ENCODE measurements around the gene ZNF407.

ZNF407 gene

GRCh38 chr18:75003764-75004690 is 406.4 kb downstream of the ZNF407 start:
- peak; percentile 24 for DNase-seq (ENCODE audit: low read depth)

GRCh38 chr18:75005626-75006025 is 408.0 kb downstream of the ZNF407 start:
- Histone ChIP-seq H3K9ac (ENCODE audit: low read length) (no peak overlapping the region), H3K36me3 (ENCODE audit: control insufficient read depth, insufficient read depth, low read length, severe bottlenecking) (no peaks in the 10 kb centered on the region), H3K4me3 (ENCODE audit: low read length) (peak overlapping the region; percentile 52), H3K4me1 (ENCODE audit: control insufficient read depth, insufficient read depth, low read length) (peaks cover 32% of the 10 kb centered on the region), H3K9me3 (ENCODE audit: control insufficient read depth, low read length) (no peaks in the 10 kb centered on the region), H3K27me3 (replicated peaks; ENCODE audit: control insufficient read depth, insufficient read depth, low read length) (no peaks in the 10 kb centered on the region)
- DNase-seq (ENCODE audit: low read depth) = no peak

More at GRCh38 chr18:75003764-75004690, 406.4 kb downstream of the ZNF407 start:
- Histone ChIP-seq H3K27me3 (replicated peaks; ENCODE audit: control insufficient read depth, insufficient read depth, low read length) (no peaks in the 10 kb centered on the region), H3K9me3 (ENCODE audit: control insufficient read depth, low read length) (no peaks in the 10 kb centered on the region), H3K4me1 (ENCODE audit: control insufficient read depth, insufficient read depth, low read length) (peaks cover 27% of the 10 kb centered on the region), H3K9ac (ENCODE audit: low read length) (peak overlapping the region; percentile 26), H3K4me3 (ENCODE audit: low read length) (peak overlapping the region; percentile 60), H3K36me3 (ENCODE audit: control insufficient read depth, insufficient read depth, low read length, severe bottlenecking) (no peaks in the 10 kb centered on the region)

DNA sequence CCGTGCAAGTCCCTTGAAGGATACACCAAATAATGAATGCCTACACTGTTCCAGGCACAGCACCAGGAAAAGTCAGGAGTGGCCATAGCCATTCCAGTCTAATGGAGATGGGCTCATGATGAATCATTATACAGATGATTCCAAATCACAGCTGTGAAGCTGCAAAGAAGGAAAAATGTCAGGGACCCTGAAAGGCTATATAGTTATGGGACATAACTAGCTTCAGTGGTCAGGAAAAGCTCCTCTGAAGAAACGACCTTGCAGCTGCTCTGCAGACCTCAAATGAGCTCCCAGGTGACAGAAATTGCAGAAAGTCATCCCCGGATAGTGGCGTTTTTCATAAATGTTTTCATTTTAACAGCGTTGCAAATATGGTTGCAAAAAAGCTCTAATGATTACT is 410.5 kb downstream of the ZNF407 start:
- Histone ChIP-seq H3K9ac (ENCODE audit: low read length) (no peak overlapping the region), H3K4me1 (ENCODE audit: control insufficient read depth, insufficient read depth, low read length) (peaks cover 28% of the 10 kb centered on the region), H3K27me3 (replicated peaks; ENCODE audit: control insufficient read depth, insufficient read depth, low read length) (no peaks in the 10 kb centered on the region), H3K9me3 (ENCODE audit: control insufficient read depth, low read length) (no peaks in the 10 kb centered on the region), H3K4me3 (ENCODE audit: low read length) (no peak overlapping the region), H3K36me3 (ENCODE audit: control insufficient read depth, insufficient read depth, low read length, severe bottlenecking) (no peaks in the 10 kb centered on the region)
- no peak for DNase-seq (ENCODE audit: low read depth)

GRCh38 chr18:75009296-75009695 is 411.6 kb downstream of the ZNF407 start:
- Histone ChIP-seq H3K9me3 (ENCODE audit: control insufficient read depth, low read length) (no peaks in the 10 kb centered on the region), H3K27me3 (replicated peaks; ENCODE audit: control insufficient read depth, insufficient read depth, low read length) (no peaks in the 10 kb centered on the region), H3K36me3 (ENCODE audit: control insufficient read depth, insufficient read depth, low read length, severe bottlenecking) (no peaks in the 10 kb centered on the region), H3K4me1 (ENCODE audit: control insufficient read depth, insufficient read depth, low read length) (peaks cover 17% of the 10 kb centered on the region), H3K9ac (ENCODE audit: low read length) (no peak overlapping the region), H3K4me3 (ENCODE audit: low read length) (no peak overlapping the region)
- DNase-seq (ENCODE audit: low read depth) = no peak

DNA sequence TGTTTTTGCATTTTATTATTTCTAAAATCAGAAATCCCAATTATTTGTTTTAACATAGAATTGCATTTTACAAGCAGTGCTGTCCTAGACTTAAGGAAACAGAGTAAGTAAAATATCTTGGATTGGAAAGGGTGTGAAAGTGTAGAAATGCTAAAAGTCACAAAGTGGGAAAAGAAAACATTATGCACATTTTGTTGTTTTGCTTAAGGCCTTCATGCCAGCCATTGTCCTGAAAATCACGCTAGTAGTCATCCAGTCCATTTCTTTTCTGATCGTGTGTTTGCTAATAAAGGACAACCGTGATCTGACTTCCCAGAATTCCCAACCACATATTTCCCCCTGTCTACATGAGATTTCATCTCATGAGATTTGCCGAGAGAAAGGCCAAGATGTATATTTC is 412.2 kb downstream of the ZNF407 start:
- Histone ChIP-seq H3K27me3 (replicated peaks; ENCODE audit: control insufficient read depth, insufficient read depth, low read length) (no peaks in the 10 kb centered on the region), H3K9ac (ENCODE audit: low read length) (no peak overlapping the region), H3K36me3 (ENCODE audit: control insufficient read depth, insufficient read depth, low read length, severe bottlenecking) (no peaks in the 10 kb centered on the region), H3K4me3 (ENCODE audit: low read length) (no peak overlapping the region), H3K4me1 (ENCODE audit: control insufficient read depth, insufficient read depth, low read length) (peaks cover 15% of the 10 kb centered on the region), H3K9me3 (ENCODE audit: control insufficient read depth, low read length) (no peaks in the 10 kb centered on the region)
- DNase-seq (ENCODE audit: low read depth) = no peak

- Histone ChIP-seq H3K9ac (ENCODE audit: low read length) (no peak overlapping the region), H3K4me3 (ENCODE audit: low read length) (no peak overlapping the region), H3K27me3 (replicated peaks; ENCODE audit: control insufficient read depth, insufficient read depth, low read length) (no peaks in the 10 kb centered on the region), H3K4me1 (ENCODE audit: control insufficient read depth, insufficient read depth, low read length) (peaks cover 15% of the 10 kb centered on the region), H3K36me3 (ENCODE audit: control insufficient read depth, insufficient read depth, low read length, severe bottlenecking) (no peaks in the 10 kb centered on the region), H3K9me3 (ENCODE audit: control insufficient read depth, low read length) (no peaks in the 10 kb centered on the region)
- DNase-seq (ENCODE audit: low read depth) = no peak
Measured at GRCh38 chr18:75010278-75010677, 412.6 kb downstream of the ZNF407 start.

GRCh38 chr18:75010689-75011088 is 413.0 kb downstream of the ZNF407 start:
- Histone ChIP-seq H3K4me1 (ENCODE audit: control insufficient read depth, insufficient read depth, low read length) (peaks cover 15% of the 10 kb centered on the region), H3K9me3 (ENCODE audit: control insufficient read depth, low read length) (no peaks in the 10 kb centered on the region), H3K36me3 (ENCODE audit: control insufficient read depth, insufficient read depth, low read length, severe bottlenecking) (no peaks in the 10 kb centered on the region), H3K4me3 (ENCODE audit: low read length) (no peak overlapping the region), H3K9ac (ENCODE audit: low read length) (no peak overlapping the region), H3K27me3 (replicated peaks; ENCODE audit: control insufficient read depth, insufficient read depth, low read length) (no peaks in the 10 kb centered on the region)
- DNase-seq (ENCODE audit: low read depth) = no peak

GRCh38 chr18:75016025-75016717 is 418.5 kb downstream of the ZNF407 start:
- H3K4me3 ChIP-seq (ENCODE audit: low read length) = no peak overlapping the region
- DNase-seq (ENCODE audit: low read depth) = no peak
- H3K27me3 ChIP-seq (replicated peaks; ENCODE audit: control insufficient read depth, insufficient read depth, low read length) = no peaks in the 10 kb centered on the region
- H3K9me3 ChIP-seq (ENCODE audit: control insufficient read depth, low read length) = no peaks in the 10 kb centered on the region
- H3K4me1 ChIP-seq (ENCODE audit: control insufficient read depth, insufficient read depth, low read length) = no peaks in the 10 kb centered on the region
- no peaks in the 10 kb centered on the region for H3K36me3 ChIP-seq (ENCODE audit: control insufficient read depth, insufficient read depth, low read length, severe bottlenecking)
- H3K9ac ChIP-seq (ENCODE audit: low read length) = no peak overlapping the region

DNA sequence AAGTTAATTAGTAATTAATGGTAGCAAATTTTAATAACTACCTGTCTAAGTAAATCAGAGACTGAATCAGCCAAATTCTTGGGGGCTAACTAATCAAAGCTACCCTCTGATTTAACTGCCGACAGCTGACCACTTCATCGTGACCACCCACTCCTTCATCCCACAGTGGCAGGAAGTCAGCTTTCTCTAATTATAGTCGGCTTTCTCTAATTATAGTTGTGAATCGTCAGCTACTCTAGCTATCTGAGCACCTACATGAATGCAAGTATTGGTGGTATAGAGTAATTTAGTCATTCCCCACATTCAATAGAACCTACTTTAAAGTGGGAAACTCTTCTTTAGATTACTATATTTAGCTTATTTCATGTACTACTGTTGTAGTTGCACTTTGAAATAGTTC is 425.8 kb downstream of the ZNF407 start:
- H3K4me1 ChIP-seq (ENCODE audit: control insufficient read depth, insufficient read depth, low read length) = peaks cover 4% of the 10 kb centered on the region
- no peak for DNase-seq (ENCODE audit: low read depth)
- H3K4me3 ChIP-seq (ENCODE audit: low read length) = no peak overlapping the region
- no peaks in the 10 kb centered on the region for H3K9me3 ChIP-seq (ENCODE audit: control insufficient read depth, low read length)
- no peak overlapping the region for H3K9ac ChIP-seq (ENCODE audit: low read length)
- H3K36me3 ChIP-seq (ENCODE audit: control insufficient read depth, insufficient read depth, low read length, severe bottlenecking) = no peaks in the 10 kb centered on the region
- no peaks in the 10 kb centered on the region for H3K27me3 ChIP-seq (replicated peaks; ENCODE audit: control insufficient read depth, insufficient read depth, low read length)

- Histone ChIP-seq H3K36me3 (ENCODE audit: control insufficient read depth, insufficient read depth, low read length, severe bottlenecking) (no peaks in the 10 kb centered on the region), H3K9me3 (ENCODE audit: control insufficient read depth, low read length) (no peaks in the 10 kb centered on the region), H3K4me3 (ENCODE audit: low read length) (no peak overlapping the region), H3K27me3 (replicated peaks; ENCODE audit: control insufficient read depth, insufficient read depth, low read length) (no peaks in the 10 kb centered on the region), H3K4me1 (ENCODE audit: control insufficient read depth, insufficient read depth, low read length) (peaks cover 4% of the 10 kb centered on the region), H3K9ac (ENCODE audit: low read length) (no peak overlapping the region)
- no peak for DNase-seq (ENCODE audit: low read depth)
Measured at GRCh38 chr18:75024871-75025270, 427.2 kb downstream of the ZNF407 start.

GRCh38 chr18:75025573-75025972 is 427.9 kb downstream of the ZNF407 start:
- Histone ChIP-seq H3K36me3 (ENCODE audit: control insufficient read depth, insufficient read depth, low read length, severe bottlenecking) (no peaks in the 10 kb centered on the region), H3K4me3 (ENCODE audit: low read length) (no peak overlapping the region), H3K9me3 (ENCODE audit: control insufficient read depth, low read length) (no peaks in the 10 kb centered on the region), H3K9ac (ENCODE audit: low read length) (no peak overlapping the region), H3K27me3 (replicated peaks; ENCODE audit: control insufficient read depth, insufficient read depth, low read length) (no peaks in the 10 kb centered on the region), H3K4me1 (ENCODE audit: control insufficient read depth, insufficient read depth, low read length) (peaks cover 4% of the 10 kb centered on the region)
- no peak for DNase-seq (ENCODE audit: low read depth)
